ENCODE results near the gene KDM4B.

DNA sequence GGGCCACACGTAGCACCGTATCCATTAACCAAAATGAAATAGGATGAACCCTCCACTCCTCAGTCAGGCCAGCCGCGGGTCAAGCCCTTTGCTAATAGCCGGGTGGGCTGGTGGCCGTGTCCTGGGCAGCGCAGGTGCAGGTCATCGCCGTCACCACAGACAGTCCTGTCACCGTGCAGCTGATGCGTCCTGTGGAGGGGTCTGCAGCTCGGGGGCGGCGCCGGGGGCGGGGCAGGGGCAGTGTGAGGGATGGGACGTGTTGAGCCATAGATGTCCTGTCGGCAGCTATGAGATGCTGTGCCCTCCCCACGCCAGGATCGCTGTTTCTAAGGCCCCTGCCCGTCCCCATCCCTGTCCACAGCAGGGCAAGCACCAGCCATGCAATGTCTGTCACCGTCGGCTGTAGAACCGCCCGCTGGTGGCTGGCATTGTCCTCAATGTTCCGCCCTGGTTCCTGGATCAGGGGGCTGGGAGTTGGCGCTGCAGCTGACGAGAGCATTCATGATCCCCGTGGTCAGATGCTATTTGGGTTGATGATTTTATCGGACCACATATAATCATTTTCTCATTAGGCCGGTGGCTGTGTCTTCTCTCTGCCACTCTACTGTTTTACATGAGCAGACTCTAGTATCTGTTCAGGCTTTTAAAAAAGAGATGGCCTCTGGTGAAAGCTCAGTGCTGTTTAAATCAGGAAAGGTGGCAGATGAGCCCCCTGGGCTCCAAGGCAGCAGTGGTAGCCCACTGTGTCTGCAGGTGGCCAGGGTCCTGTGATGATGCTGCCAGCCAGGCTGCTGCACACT, 126.1 kb downstream of the KDM4B start:
- TF ChIP-seq CREB1 (IDR thresholded peaks at IDR 0.05) (no peak), CREB1 (CRISPR knock-in tag; IDR thresholded peaks at IDR 0.05) (no peak), CREM (IDR thresholded peaks at IDR 0.05; ENCODE audit: low read depth) (no peak), SP2 (IDR thresholded peaks at IDR 0.05; ENCODE audit: extremely low read depth, low read depth, low read length, poor library complexity, severe bottlenecking) (no peak), POLR2AphosphoS5 (IDR thresholded peaks at IDR 0.05; ENCODE audit: control insufficient read depth, insufficient read depth, low read depth, low read length) (no peak), EP400 (IDR thresholded peaks at IDR 0.05) (no peak), GABPA (tag; conservative IDR thresholded peaks at IDR 0.05; ENCODE audit: low read depth) (no peak), SNIP1 (IDR thresholded peaks at IDR 0.05; ENCODE audit: low read depth) (no peak)
- TF ChIP-seq, protein P1, sequence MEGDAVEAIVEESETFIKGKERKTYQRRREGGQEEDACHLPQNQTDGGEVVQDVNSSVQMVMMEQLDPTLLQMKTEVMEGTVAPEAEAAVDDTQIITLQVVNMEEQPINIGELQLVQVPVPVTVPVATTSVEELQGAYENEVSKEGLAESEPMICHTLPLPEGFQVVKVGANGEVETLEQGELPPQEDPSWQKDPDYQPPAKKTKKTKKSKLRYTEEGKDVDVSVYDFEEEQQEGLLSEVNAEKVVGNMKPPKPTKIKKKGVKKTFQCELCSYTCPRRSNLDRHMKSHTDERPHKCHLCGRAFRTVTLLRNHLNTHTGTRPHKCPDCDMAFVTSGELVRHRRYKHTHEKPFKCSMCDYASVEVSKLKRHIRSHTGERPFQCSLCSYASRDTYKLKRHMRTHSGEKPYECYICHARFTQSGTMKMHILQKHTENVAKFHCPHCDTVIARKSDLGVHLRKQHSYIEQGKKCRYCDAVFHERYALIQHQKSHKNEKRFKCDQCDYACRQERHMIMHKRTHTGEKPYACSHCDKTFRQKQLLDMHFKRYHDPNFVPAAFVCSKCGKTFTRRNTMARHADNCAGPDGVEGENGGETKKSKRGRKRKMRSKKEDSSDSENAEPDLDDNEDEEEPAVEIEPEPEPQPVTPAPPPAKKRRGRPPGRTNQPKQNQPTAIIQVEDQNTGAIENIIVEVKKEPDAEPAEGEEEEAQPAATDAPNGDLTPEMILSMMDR (IDR thresholded peaks at IDR 0.05 in 2 of 3, conservative IDR thresholded peaks at IDR 0.05 in 1 of 3; ENCODE audit: insufficient read depth in 2 of 3, low read depth in 1 of 3, low read length in 3 of 3) = no peak
